T-helper 2 cell treated with Interferon-gamma antibody and Interleukin-4, amounts not matched to agents 5 μg/mL and 100 μg/mL, for 36 hours (primary cell): Measurements from ENCODE around the gene FRYL.

ENCODE experiments used
- DNase-seq: peaks from one replicate; pipeline ENCODE4 v3.0.0; 2021; ENCODE audit warnings: low spot score
- H3K27ac Mint-ChIP-seq: one replicate; pipeline ENCODE4 v1.8.0; 2021; ENCODE audit warnings: mild to moderate bottlenecking, mixed read lengths
- H3K27me3 Mint-ChIP-seq: one replicate; pipeline ENCODE4 v1.8.0; 2021; ENCODE audit warnings: low read depth, mixed read lengths
- H3K36me3 Mint-ChIP-seq: one replicate; pipeline ENCODE4 v1.8.0; 2021; ENCODE audit warnings: low read depth, mixed read lengths
- H3K4me1 Mint-ChIP-seq: one replicate; pipeline ENCODE4 v1.8.0; 2021; ENCODE audit warnings: low read depth, mixed read lengths
- H3K4me3 Mint-ChIP-seq: one replicate; pipeline ENCODE4 v1.8.0; 2022; ENCODE audit warnings: mild to moderate bottlenecking, moderate library complexity, mixed read lengths
- H3K9me3 Mint-ChIP-seq: one replicate; pipeline ENCODE4 v1.8.0; 2021; ENCODE audit warnings: mixed read lengths

FRYL gene

GRCh38 chr4:48665555-48666186 is 114.4 kb downstream of the FRYL start:
- H3K9me3 Mint-ChIP-seq, result peaks cover 7% of the 10 kb centered on the region
- H3K27ac Mint-ChIP-seq, result peak overlapping the region; percentile 7
- H3K4me1 Mint-ChIP-seq, result peaks cover 34% of the 10 kb centered on the region
- peaks cover 14% of the 10 kb centered on the region for H3K36me3 Mint-ChIP-seq
- peak overlapping the region; percentile 21 for H3K4me3 Mint-ChIP-seq
- H3K27me3 Mint-ChIP-seq, result no peaks in the 10 kb centered on the region
- no peak for DNase-seq

GRCh38 chr4:48664938-48665337 is 115.1 kb downstream of the FRYL start:
- H3K27me3 Mint-ChIP-seq, result no peaks in the 10 kb centered on the region
- H3K4me3 Mint-ChIP-seq, result no peak overlapping the region
- H3K9me3 Mint-ChIP-seq, result peaks cover 4% of the 10 kb centered on the region
- H3K27ac Mint-ChIP-seq, result no peak overlapping the region
- H3K36me3 Mint-ChIP-seq, result peaks cover 12% of the 10 kb centered on the region
- no peak for DNase-seq
- peaks cover 39% of the 10 kb centered on the region for H3K4me1 Mint-ChIP-seq

- Mint-ChIP-seq H3K27ac (no peak overlapping the region), H3K9me3 (peaks cover 4% of the 10 kb centered on the region), H3K27me3 (no peaks in the 10 kb centered on the region), H3K4me3 (no peak overlapping the region), H3K36me3 (peaks cover 16% of the 10 kb centered on the region), H3K4me1 (peaks cover 27% of the 10 kb centered on the region)
- DNase-seq, result no peak
Measured at GRCh38 chr4:48661391-48661790, 118.7 kb downstream of the FRYL start.

- Mint-ChIP-seq H3K27me3 (no peaks in the 10 kb centered on the region), H3K4me3 (no peak overlapping the region), H3K9me3 (peaks cover 4% of the 10 kb centered on the region), H3K36me3 (peaks cover 16% of the 10 kb centered on the region), H3K27ac (no peak overlapping the region), H3K4me1 (peaks cover 20% of the 10 kb centered on the region)
- DNase-seq, result no peak
Measured at GRCh38 chr4:48660347-48660746, 119.7 kb downstream of the FRYL start.

- Mint-ChIP-seq H3K27ac (peak overlapping the region; percentile 47), H3K4me3 (peak overlapping the region; percentile 72), H3K27me3 (no peaks in the 10 kb centered on the region), H3K4me1 (peaks cover 47% of the 10 kb centered on the region), H3K36me3 (peaks cover 18% of the 10 kb centered on the region), H3K9me3 (no peaks in the 10 kb centered on the region)
- DNase-seq, result no peak
Measured at GRCh38 chr4:48654015-48654664, 125.9 kb downstream of the FRYL start.

- Mint-ChIP-seq H3K27ac (peak overlapping the region; percentile 47), H3K36me3 (peaks cover 15% of the 10 kb centered on the region), H3K4me3 (peak overlapping the region; percentile 68), H3K9me3 (no peaks in the 10 kb centered on the region), H3K27me3 (no peaks in the 10 kb centered on the region), H3K4me1 (peaks cover 46% of the 10 kb centered on the region)
- peak; percentile 22 for DNase-seq
Measured at GRCh38 chr4:48653217-48654014, 126.7 kb downstream of the FRYL start.

- H3K9me3 Mint-ChIP-seq, result no peaks in the 10 kb centered on the region
- peak overlapping the region; percentile 17 for H3K27ac Mint-ChIP-seq
- peaks cover 15% of the 10 kb centered on the region for H3K36me3 Mint-ChIP-seq
- DNase-seq, result no peak
- peaks cover 46% of the 10 kb centered on the region for H3K4me1 Mint-ChIP-seq
- no peaks in the 10 kb centered on the region for H3K27me3 Mint-ChIP-seq
- no peak overlapping the region for H3K4me3 Mint-ChIP-seq
Measured at GRCh38 chr4:48651914-48652313, 128.2 kb downstream of the FRYL start.

GRCh38 chr4:48649505-48649904 is 130.6 kb downstream of the FRYL start:
- no peaks in the 10 kb centered on the region for H3K27me3 Mint-ChIP-seq
- H3K4me3 Mint-ChIP-seq, result no peak overlapping the region
- H3K27ac Mint-ChIP-seq, result no peak overlapping the region
- H3K9me3 Mint-ChIP-seq, result no peaks in the 10 kb centered on the region
- H3K4me1 Mint-ChIP-seq, result peaks cover 37% of the 10 kb centered on the region
- H3K36me3 Mint-ChIP-seq, result peaks cover 17% of the 10 kb centered on the region
- DNase-seq, result no peak

GRCh38 chr4:48645225-48645794 is 134.8 kb downstream of the FRYL start:
- DNase-seq, result no peak
- Mint-ChIP-seq H3K36me3 (peaks cover 7% of the 10 kb centered on the region), H3K9me3 (no peaks in the 10 kb centered on the region), H3K4me1 (peaks cover 13% of the 10 kb centered on the region), H3K27me3 (no peaks in the 10 kb centered on the region), H3K4me3 (no peak overlapping the region), H3K27ac (no peak overlapping the region)

GRCh38 chr4:48642421-48643374 is 137.4 kb downstream of the FRYL start:
- H3K27ac Mint-ChIP-seq, result no peak overlapping the region
- H3K9me3 Mint-ChIP-seq, result no peaks in the 10 kb centered on the region
- no peak overlapping the region for H3K4me3 Mint-ChIP-seq
- H3K36me3 Mint-ChIP-seq, result peaks cover 13% of the 10 kb centered on the region
- no peak for DNase-seq
- peaks cover 15% of the 10 kb centered on the region for H3K4me1 Mint-ChIP-seq
- no peaks in the 10 kb centered on the region for H3K27me3 Mint-ChIP-seq

GRCh38 chr4:48641401-48641800 is 138.7 kb downstream of the FRYL start:
- Mint-ChIP-seq H3K36me3 (peaks cover 13% of the 10 kb centered on the region), H3K27ac (no peak overlapping the region), H3K4me3 (no peak overlapping the region), H3K9me3 (no peaks in the 10 kb centered on the region), H3K27me3 (no peaks in the 10 kb centered on the region), H3K4me1 (peaks cover 19% of the 10 kb centered on the region)
- no peak for DNase-seq

GRCh38 chr4:48640699-48641098 is 139.4 kb downstream of the FRYL start:
- Mint-ChIP-seq H3K27me3 (no peaks in the 10 kb centered on the region), H3K4me1 (peaks cover 22% of the 10 kb centered on the region), H3K27ac (no peak overlapping the region), H3K4me3 (no peak overlapping the region), H3K36me3 (peaks cover 12% of the 10 kb centered on the region), H3K9me3 (no peaks in the 10 kb centered on the region)
- no peak for DNase-seq

GRCh38 chr4:48640225-48640624 is 139.9 kb downstream of the FRYL start:
- Mint-ChIP-seq H3K36me3 (peaks cover 12% of the 10 kb centered on the region), H3K9me3 (no peaks in the 10 kb centered on the region), H3K27ac (no peak overlapping the region), H3K27me3 (no peaks in the 10 kb centered on the region), H3K4me1 (peaks cover 22% of the 10 kb centered on the region), H3K4me3 (no peak overlapping the region)
- DNase-seq, result no peak
